CD4-positive, alpha-beta T cell (primary cell): ENCODE data around the gene CCDC3. TPM values are rescaled to one million over a fixed set of nuclear protein-coding genes. Genes with fewer than 3 reads are reported as not detected.
"Not testable (repeated sequence)": the region's sequence is repeated elsewhere in the genome, so short reads cannot be mapped to it uniquely, and the experiment has no call there.

Experiments
- ATAC-seq: fragments of 200-7000 bp; cut with Tn5 transposase; one replicate; pipeline ENCODE4 v1.10.0; 2022; ENCODE audit warnings: mild to moderate bottlenecking; ENCODE audit not compliant: poor library complexity
- CTCF ChIA-PET: fragments of 350-600 bp; sonication (Branson Sonifier 250); formaldehyde crosslinking; loops from one replicate; lab custom pipeline; 2021; ENCODE audit warnings: antibody characterized with exemption, inconsistent platforms; lab: Charles Lee
- POLR2A ChIA-PET: fragments of 350-600 bp; sonication (Branson Sonifier 250); formaldehyde crosslinking; loops from one replicate; lab custom pipeline; 2021; ENCODE audit warnings: antibody characterized with exemption, inconsistent platforms; lab: Charles Lee
- DNase-seq, 14 experiments: peaks; one replicate each; pipeline ENCODE4 v3.0.0-alpha.2; 2013 to 2020; ENCODE audit warnings: mixed read lengths in 2 of 14
- H3K27ac ChIP-seq, 2 donors: one replicate each; pipeline versions ENCODE4 v1.5.1 to v1.7.0; 2013; ENCODE audit warnings: low read length in 2 of 2, low read depth in 1 of 2, mild to moderate bottlenecking in 1 of 2
- H3K27me3 ChIP-seq, 2 experiments: 1 replicate in 1 of 2; 2 replicates in 1 of 2; pipeline versions ENCODE4 v1.6.1 to v1.7.0; 2013; ENCODE audit warnings: low read length in 2 of 2, control low read depth in 1 of 2, mild to moderate bottlenecking in 1 of 2, moderate library complexity in 1 of 2; ENCODE audit not compliant: insufficient read depth in 2 of 2, control insufficient read depth in 1 of 2
- H3K36me3 ChIP-seq: one replicate; pipeline ENCODE4 v1.6.1; 2013; ENCODE audit warnings: low read length, control low read depth; ENCODE audit not compliant: insufficient read depth
- H3K4me1 ChIP-seq: one replicate; pipeline ENCODE4 v1.6.1; 2013; ENCODE audit warnings: low read length, control low read depth; ENCODE audit not compliant: insufficient read depth
- H3K4me3 ChIP-seq: one replicate; pipeline ENCODE4 v1.5.1; 2013; ENCODE audit warnings: mild to moderate bottlenecking, low read length, moderate library complexity
- H3K9me3 ChIP-seq, 2 experiments: 1 replicate in 1 of 2; 2 replicates in 1 of 2; pipeline versions ENCODE4 v1.6.1 to v1.7.0; 2013; ENCODE audit warnings: low read length in 2 of 2, mild to moderate bottlenecking in 2 of 2, control low read depth in 1 of 2, moderate library complexity in 1 of 2; ENCODE audit not compliant: control insufficient read depth in 1 of 2, insufficient read depth in 1 of 2
- H3K27ac Mint-ChIP-seq: one replicate; pipeline ENCODE4 v1.8.0; 2020; ENCODE audit warnings: mixed read lengths
- H3K27me3 Mint-ChIP-seq: one replicate; pipeline ENCODE4 v1.8.0; 2021; ENCODE audit warnings: mixed read lengths
- H3K36me3 Mint-ChIP-seq: one replicate; pipeline ENCODE4 v1.8.0; 2021; ENCODE audit warnings: low read depth, mixed read lengths
- H3K4me1 Mint-ChIP-seq: one replicate; pipeline ENCODE4 v1.8.0; 2021; ENCODE audit warnings: low read depth, mixed read lengths
- H3K4me3 Mint-ChIP-seq: one replicate; pipeline ENCODE4 v1.8.0; 2020; ENCODE audit warnings: mild to moderate bottlenecking, mixed read lengths
- H3K9me3 Mint-ChIP-seq: one replicate; pipeline ENCODE4 v1.8.0; 2020; ENCODE audit warnings: mixed read lengths
- intact Hi-C, 2 experiments: fragments of 100-400 bp; cut with DNase I in 1 of 2; cut with micrococcal nuclease in 1 of 2; formaldehyde crosslinking; loops; one replicate each; pipeline versions ENCODE4 v1.15.1 to v1.9.0; 2023 to 2025; cut with DNase I, micrococcal nuclease
- total RNA-seq, 174 experiments: library from RNA in 2 of 174; stranded (reverse) in 2 of 174; gene quantifications; one replicate each; pipeline ENCODE4 v1.2.3 and lab custom pipeline; 2021 to 2026
- TF ChIP-seq, protein P1 (sequence below): fragments of 200-600 bp; IDR thresholded peaks from one replicate; pipeline ENCODE4 v1.8.0; 2022; ENCODE audit warnings: antibody characterized with exemption, mild to moderate bottlenecking

The CCDC3 gene
- total RNA-seq, 2 experiments from 2014 or later: 0.08 TPM; not detected in 1

DNA sequence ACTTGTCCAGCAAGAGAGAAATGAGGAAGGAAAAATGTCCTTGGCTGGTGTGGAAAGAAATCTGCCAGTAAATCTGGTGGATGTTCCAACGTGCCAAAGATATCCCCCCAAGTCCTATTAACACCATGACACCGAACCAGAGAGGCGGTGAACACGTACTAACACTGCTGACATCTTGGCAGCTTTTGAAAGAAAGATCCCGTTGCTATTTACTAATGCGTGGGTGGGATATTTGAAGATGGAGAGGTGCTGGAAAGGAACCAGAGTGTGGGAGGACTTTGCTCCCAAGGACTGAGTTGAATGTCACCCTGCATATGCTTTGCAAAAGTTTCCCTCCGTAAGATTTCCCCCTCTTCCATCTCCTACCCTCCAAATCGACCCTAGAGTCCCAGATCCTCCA lies 7.9 kb downstream of the CCDC3 start:
- Mint-ChIP-seq H3K36me3 (no peaks in the 10 kb centered on the region), H3K4me3 (no peak overlapping the region), H3K27ac (no peak overlapping the region), H3K9me3 (no peaks in the 10 kb centered on the region), H3K27me3 (peaks cover 42% of the 10 kb centered on the region), H3K4me1 (no peaks in the 10 kb centered on the region)
- H3K4me1 ChIP-seq: no peaks in the 10 kb centered on the region
- H3K27me3 ChIP-seq: peaks cover 4 to 12% of the 10 kb centered on the region in 2 experiments
- no peak overlapping the region for H3K27ac ChIP-seq
- TF ChIP-seq, protein P1, sequence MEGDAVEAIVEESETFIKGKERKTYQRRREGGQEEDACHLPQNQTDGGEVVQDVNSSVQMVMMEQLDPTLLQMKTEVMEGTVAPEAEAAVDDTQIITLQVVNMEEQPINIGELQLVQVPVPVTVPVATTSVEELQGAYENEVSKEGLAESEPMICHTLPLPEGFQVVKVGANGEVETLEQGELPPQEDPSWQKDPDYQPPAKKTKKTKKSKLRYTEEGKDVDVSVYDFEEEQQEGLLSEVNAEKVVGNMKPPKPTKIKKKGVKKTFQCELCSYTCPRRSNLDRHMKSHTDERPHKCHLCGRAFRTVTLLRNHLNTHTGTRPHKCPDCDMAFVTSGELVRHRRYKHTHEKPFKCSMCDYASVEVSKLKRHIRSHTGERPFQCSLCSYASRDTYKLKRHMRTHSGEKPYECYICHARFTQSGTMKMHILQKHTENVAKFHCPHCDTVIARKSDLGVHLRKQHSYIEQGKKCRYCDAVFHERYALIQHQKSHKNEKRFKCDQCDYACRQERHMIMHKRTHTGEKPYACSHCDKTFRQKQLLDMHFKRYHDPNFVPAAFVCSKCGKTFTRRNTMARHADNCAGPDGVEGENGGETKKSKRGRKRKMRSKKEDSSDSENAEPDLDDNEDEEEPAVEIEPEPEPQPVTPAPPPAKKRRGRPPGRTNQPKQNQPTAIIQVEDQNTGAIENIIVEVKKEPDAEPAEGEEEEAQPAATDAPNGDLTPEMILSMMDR: no peak
- no peaks in the 10 kb centered on the region for H3K9me3 ChIP-seq
- intact Hi-C loops: no loop called here
- no peak overlapping the region for H3K4me3 ChIP-seq
- ChIA-PET POLR2A (no interaction called here), CTCF (no interaction called here)
- DNase-seq (no peak), ATAC-seq (no peak)
- no peaks in the 10 kb centered on the region for H3K36me3 ChIP-seq

DNA sequence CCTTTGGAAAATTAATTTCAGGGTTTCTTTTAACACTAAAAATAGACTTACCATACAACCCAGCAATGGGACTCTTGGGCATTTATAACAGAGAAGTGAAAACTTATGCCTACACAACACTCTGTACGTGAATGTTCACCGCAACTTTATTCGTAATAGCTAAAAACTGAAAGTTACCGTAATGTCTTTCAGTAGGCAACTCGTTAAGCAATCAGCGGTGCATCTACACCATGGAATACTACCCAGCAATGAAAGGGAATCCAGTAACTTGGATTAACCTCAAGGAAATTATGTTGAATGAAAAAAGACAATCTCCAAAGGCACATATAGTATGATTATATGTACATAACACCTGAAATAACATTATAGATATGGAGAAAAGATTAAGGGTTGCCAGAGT lies 16.2 kb downstream of the CCDC3 start:
- Histone ChIP-seq H3K36me3 (no peaks in the 10 kb centered on the region), H3K4me1 (no peaks in the 10 kb centered on the region), H3K27me3 (peaks cover 0 to under 1% of the 10 kb centered on the region in 2 experiments), H3K9me3 (peaks cover 0 to 6% of the 10 kb centered on the region in 2 experiments), H3K27ac (no peak overlapping the region), H3K4me3 (no peak overlapping the region)
- H3K4me1 Mint-ChIP-seq: no peaks in the 10 kb centered on the region
- ATAC-seq (no peak), DNase-seq (no peak)
- no peak overlapping the region for H3K27ac Mint-ChIP-seq
- intact Hi-C loops: no loop called here
- POLR2A ChIA-PET: no interaction called here
- H3K27me3 Mint-ChIP-seq: peaks cover 4% of the 10 kb centered on the region
- no peaks in the 10 kb centered on the region for H3K9me3 Mint-ChIP-seq
- no peak overlapping the region for H3K4me3 Mint-ChIP-seq
- CTCF ChIA-PET: no interaction called here
- TF ChIP-seq, protein P1: no peak
- no peaks in the 10 kb centered on the region for H3K36me3 Mint-ChIP-seq

DNA sequence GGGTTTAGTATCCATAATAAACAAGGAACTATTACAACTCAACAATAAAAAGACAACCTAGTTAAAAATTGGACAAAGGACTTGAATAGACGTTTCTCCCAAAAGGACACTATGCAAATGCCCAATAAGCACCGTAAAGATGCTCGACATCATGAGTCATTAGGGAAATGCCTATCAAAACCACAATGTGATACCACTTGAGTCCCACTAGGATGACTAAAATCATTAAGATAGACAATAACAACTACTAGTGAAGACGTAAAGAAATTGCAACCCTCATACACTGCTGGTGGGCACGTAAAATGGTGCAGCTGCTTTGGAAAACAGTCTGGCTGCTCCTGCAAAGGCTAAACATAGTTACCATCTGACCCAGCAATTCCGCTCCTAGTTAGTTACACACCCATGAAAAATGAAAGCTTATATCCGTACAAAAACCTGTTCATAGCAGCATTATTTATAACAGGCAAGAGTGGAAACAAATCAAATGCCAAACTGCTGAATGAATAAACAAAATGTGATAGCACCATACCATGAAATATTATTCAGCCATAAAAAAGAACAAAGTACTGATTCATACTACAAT lies 17.3 kb downstream of the CCDC3 start:
- DNase-seq: no peak
- H3K27me3 Mint-ChIP-seq: peaks cover 10% of the 10 kb centered on the region
- H3K4me1 ChIP-seq: no peaks in the 10 kb centered on the region
- H3K36me3 ChIP-seq: no peaks in the 10 kb centered on the region
- no peak overlapping the region for H3K27ac Mint-ChIP-seq
- peaks cover 0 to 9% of the 10 kb centered on the region in 2 experiments for H3K27me3 ChIP-seq
- intact Hi-C loops: no loop called here
- ChIA-PET POLR2A (no interaction called here), CTCF (no interaction called here)
- no peak for ATAC-seq
- no peaks in the 10 kb centered on the region for H3K4me1 Mint-ChIP-seq
- H3K9me3 ChIP-seq: peaks cover 0 to 6% of the 10 kb centered on the region in 2 experiments
- H3K4me3 Mint-ChIP-seq: no peak overlapping the region
- H3K9me3 Mint-ChIP-seq: no peaks in the 10 kb centered on the region
- H3K27ac ChIP-seq: no peak overlapping the region
- H3K36me3 Mint-ChIP-seq: no peaks in the 10 kb centered on the region
- TF ChIP-seq, protein P1: no peak
- H3K4me3 ChIP-seq: no peak overlapping the region

DNA sequence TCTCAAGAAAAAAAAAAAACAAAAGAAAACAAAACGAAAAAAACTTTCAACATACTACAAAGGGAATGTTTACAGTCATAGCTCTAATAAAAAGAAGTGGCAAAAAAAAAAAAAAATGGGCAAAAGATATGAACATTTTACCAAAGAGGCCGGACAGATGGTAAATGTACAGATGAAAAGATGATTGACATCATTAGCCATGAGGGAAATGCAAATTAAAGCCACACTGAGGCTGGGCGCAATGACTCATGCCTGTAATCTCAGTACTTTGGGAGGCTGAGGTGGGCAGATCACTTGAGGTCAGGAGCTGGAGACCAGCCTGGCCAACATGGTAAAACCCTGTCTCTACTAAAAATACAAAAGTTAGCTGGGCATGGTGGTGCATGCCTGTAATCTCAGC lies 17.9 kb downstream of the CCDC3 start:
- H3K27me3 ChIP-seq: peaks cover 0 to 11% of the 10 kb centered on the region in 2 experiments
- H3K27me3 Mint-ChIP-seq: peaks cover 17% of the 10 kb centered on the region
- H3K4me1 ChIP-seq, CTCF ChIA-PET, H3K9me3 ChIP-seq, H3K4me3 ChIP-seq, H3K4me1 Mint-ChIP-seq, H3K27ac Mint-ChIP-seq, POLR2A ChIA-PET, DNase-seq, H3K36me3 ChIP-seq, H3K36me3 Mint-ChIP-seq, ATAC-seq, H3K4me3 Mint-ChIP-seq, H3K27ac ChIP-seq, H3K9me3 Mint-ChIP-seq, intact Hi-C loops: not testable (repeated sequence)
